HEK293 (cell line): Measurements from ENCODE around the gene RNF13.

Experiments used
- CTCF ChIA-PET: fragments of 350-600 bp; formaldehyde crosslinking; extraction: SDS; loops from one replicate; lab custom pipeline; 2021; ENCODE audit warnings: antibody characterized with exemption; lab: Yijun Ruan, JAX
- POLR2A ChIA-PET: fragments of 300-600 bp; formaldehyde crosslinking; extraction: SDS; loops from one replicate; lab custom pipeline; 2020; ENCODE audit warnings: antibody characterized with exemption, inconsistent platforms; lab: Yijun Ruan, JAX
- H3K27ac ChIP-seq: fragments of 200-500 bp; sonication (Bioruptor generic); 2 replicates; pipeline ENCODE4 v1.5.1; 2014; ENCODE audit warnings: low read depth, low read length, control low read depth, inconsistent platforms; ENCODE audit errors: extremely low read depth
- H3K36me3 ChIP-seq, 2 experiments: fragments of 200-500 bp in 1 of 2; sonication (Bioruptor generic) in 1 of 2; 1 replicate in 1 of 2; 2 replicates in 1 of 2; pipeline ENCODE4 v1.5.1; 2014 to 2017; ENCODE audit warnings: inconsistent platforms in 2 of 2, low read length in 2 of 2; ENCODE audit not compliant: control insufficient read depth in 2 of 2, insufficient read depth in 1 of 2
- H3K4me1 ChIP-seq: fragments of 200-500 bp; sonication (Bioruptor generic); 2 replicates; pipeline ENCODE4 v1.5.1; 2014; ENCODE audit warnings: mild to moderate bottlenecking, low read length, inconsistent platforms; ENCODE audit not compliant: control insufficient read depth, insufficient read depth
- H3K4me3 ChIP-seq: 2 replicates; pipeline ENCODE4 v1.5.1; 2011; ENCODE audit warnings: low read depth, mild to moderate bottlenecking, control low read depth, low read length, moderate library complexity
- H3K9me3 ChIP-seq: fragments of 200-500 bp; sonication (Bioruptor generic); 2 replicates; pipeline ENCODE4 v1.5.1; 2014; ENCODE audit warnings: low read depth, low read length, inconsistent platforms; ENCODE audit not compliant: control insufficient read depth, insufficient read depth
- BCL11A ChIP-seq: fragments of 450-650 bp; formaldehyde crosslinking; IDR thresholded peaks from 2 replicates; pipeline ENCODE4 v1.5.1; 2016; ENCODE audit warnings: low read depth, missing biosample characterization, missing genetic modification characterization
- BCL11B ChIP-seq: fragments of 450-650 bp; formaldehyde crosslinking; IDR thresholded peaks from 2 replicates; pipeline ENCODE4 v1.5.1; 2016; ENCODE audit warnings: low read depth, missing biosample characterization, missing genetic modification characterization
- HIC1 ChIP-seq: fragments of 450-650 bp; formaldehyde crosslinking; IDR thresholded peaks from 2 replicates; pipeline ENCODE4 v1.5.1; 2016; ENCODE audit warnings: missing biosample characterization, missing genetic modification characterization
- KLF10 ChIP-seq: fragments of 450-650 bp; IDR thresholded peaks from 2 replicates; pipeline ENCODE4 v1.5.1; 2018; ENCODE audit warnings: missing biosample characterization, mild to moderate bottlenecking, missing genetic modification characterization
- ZBTB20 ChIP-seq: fragments of 450-650 bp; formaldehyde crosslinking; IDR thresholded peaks from 2 replicates; pipeline ENCODE4 v1.5.1; 2016; ENCODE audit warnings: missing biosample characterization, missing genetic modification characterization
- ZBTB8A ChIP-seq: fragments of 450-650 bp; formaldehyde crosslinking; IDR thresholded peaks from 2 replicates; pipeline ENCODE4 v1.5.1; 2016; ENCODE audit warnings: missing biosample characterization, missing genetic modification characterization
- ZNF10 ChIP-seq: fragments of 450-650 bp; formaldehyde crosslinking; IDR thresholded peaks from 2 replicates; pipeline ENCODE4 v1.5.1; 2017; ENCODE audit warnings: missing biosample characterization, missing genetic modification characterization
- ZNF138 ChIP-seq: fragments of 450-650 bp; formaldehyde crosslinking; IDR thresholded peaks from 2 replicates; pipeline ENCODE4 v1.5.1; 2016; ENCODE audit warnings: missing biosample characterization, missing genetic modification characterization, borderline replicate concordance
- ZNF157 ChIP-seq: fragments of 450-650 bp; formaldehyde crosslinking; IDR thresholded peaks from 2 replicates; pipeline ENCODE4 v1.5.1; 2016; ENCODE audit warnings: missing biosample characterization, missing genetic modification characterization
- ZNF19 ChIP-seq: fragments of 450-650 bp; formaldehyde crosslinking; IDR thresholded peaks from 2 replicates; pipeline ENCODE4; 2016; ENCODE audit warnings: missing biosample characterization, missing genetic modification characterization, low read depth
- ZNF311 ChIP-seq: fragments of 450-650 bp; formaldehyde crosslinking; IDR thresholded peaks from 2 replicates; pipeline ENCODE4 v1.5.1; 2017; ENCODE audit warnings: missing biosample characterization, missing genetic modification characterization, borderline replicate concordance
- ZNF449 ChIP-seq: fragments of 450-650 bp; formaldehyde crosslinking; IDR thresholded peaks from 2 replicates; pipeline ENCODE4 v1.5.1; 2017; ENCODE audit warnings: missing biosample characterization, mild to moderate bottlenecking, missing genetic modification characterization, moderate library complexity
- ZNF513 ChIP-seq: fragments of 450-650 bp; IDR thresholded peaks from 2 replicates; pipeline ENCODE4 v1.5.1; 2018; ENCODE audit warnings: missing biosample characterization, missing genetic modification characterization
- ZNF530 ChIP-seq: fragments of 450-650 bp; formaldehyde crosslinking; IDR thresholded peaks from 2 replicates; pipeline ENCODE4 v1.5.1; 2016; ENCODE audit warnings: low read depth, missing biosample characterization, missing genetic modification characterization
- ZNF621 ChIP-seq: fragments of 450-650 bp; formaldehyde crosslinking; IDR thresholded peaks from 2 replicates; pipeline ENCODE4 v1.5.1; 2017; ENCODE audit warnings: missing biosample characterization, missing genetic modification characterization
- ZNF629 ChIP-seq: fragments of 450-650 bp; formaldehyde crosslinking; IDR thresholded peaks from 2 replicates; pipeline ENCODE4 v1.5.1; 2017; ENCODE audit warnings: missing biosample characterization, missing genetic modification characterization
- ZNF658 ChIP-seq: fragments of 450-650 bp; formaldehyde crosslinking; IDR thresholded peaks from 2 replicates; pipeline ENCODE4; 2016; ENCODE audit warnings: missing biosample characterization, missing genetic modification characterization
- ZNF792 ChIP-seq: fragments of 450-650 bp; formaldehyde crosslinking; IDR thresholded peaks from 2 replicates; pipeline ENCODE4 v1.5.1; 2016; ENCODE audit warnings: missing biosample characterization, missing genetic modification characterization
- ZSCAN30 ChIP-seq: fragments of 450-650 bp; IDR thresholded peaks from 2 replicates; pipeline ENCODE4 v1.5.1; 2018; ENCODE audit warnings: missing biosample characterization, mild to moderate bottlenecking, missing genetic modification characterization, moderate library complexity

The RNF13 gene

GRCh38 chr3:149777414-149778214, 35.4 kb upstream of the RNF13 start:
- CTCF ChIA-PET: interaction anchor here (0.7 to 1.5 kb wide), 2 partner anchors 12 to 36 kb away, joined by 3 to 5 read pairs; no protein-coding TSS in a partner anchor
- TF ChIP-seq BCL11A (no peak), ZNF621 (tag by site-specific recombination) (no peak)

GRCh38 chr3:149781211-149781610, 31.8 kb upstream of the RNF13 start:
- Histone ChIP-seq H3K27ac (no peak overlapping the region), H3K36me3 (no peaks in the 10 kb centered on the region), H3K4me1 (no peaks in the 10 kb centered on the region), H3K9me3 (no peaks in the 10 kb centered on the region), H3K4me3 (no peak overlapping the region)
- POLR2A ChIA-PET: no interaction called here
- CTCF ChIA-PET: interaction anchor here (1.7 kb wide), 1 partner anchor 10 kb away, joined by 23 read pairs; no protein-coding TSS in a partner anchor
- TF ChIP-seq ZBTB20 (tag by site-specific recombination): no peak
- no peak for TF ChIP-seq ZNF792 (tag by site-specific recombination)

More at GRCh38 chr3:149777414-149778214, 35.4 kb upstream of the RNF13 start:
- Histone ChIP-seq H3K36me3 (no peaks in the 10 kb centered on the region), H3K9me3 (no peaks in the 10 kb centered on the region), H3K27ac (no peak overlapping the region), H3K4me1 (no peaks in the 10 kb centered on the region), H3K4me3 (no peak overlapping the region)
- POLR2A ChIA-PET: interaction anchor here (2.0 kb wide), 1 partner anchor 31 kb away, joined by 4 read pairs; no protein-coding TSS in a partner anchor

GRCh38 chr3:149781741-149782140, 31.3 kb upstream of the RNF13 start:
- Histone ChIP-seq H3K36me3 (no peaks in the 10 kb centered on the region), H3K27ac (no peak overlapping the region), H3K9me3 (no peaks in the 10 kb centered on the region), H3K4me3 (no peak overlapping the region), H3K4me1 (no peaks in the 10 kb centered on the region)
- POLR2A ChIA-PET: no interaction called here
- CTCF ChIA-PET: interaction anchor here (0.6 to 1.7 kb wide), 4 partner anchors 10 to 146 kb away, joined by 3 to 23 read pairs (median 5); no protein-coding TSS in a partner anchor
- no peak for TF ChIP-seq ZNF530
- TF ChIP-seq ZNF19 (tag by site-specific recombination): no peak
- no peak for TF ChIP-seq HIC1 (tag by site-specific recombination)
- TF ChIP-seq ZNF10: no peak
- no peak for TF ChIP-seq ZNF658 (tag by site-specific recombination)
- no peak for TF ChIP-seq ZNF311 (tag by site-specific recombination)
- no peak for TF ChIP-seq BCL11B (tag by site-specific recombination)
- TF ChIP-seq ZNF513 (tag by site-specific recombination): no peak

GRCh38 chr3:149783576-149783975, 29.4 kb upstream of the RNF13 start:
- no peak overlapping the region for H3K27ac ChIP-seq
- no peak overlapping the region for H3K4me3 ChIP-seq
- no peaks in the 10 kb centered on the region for H3K4me1 ChIP-seq
- ChIA-PET CTCF (interaction anchor here (1.3 to 1.5 kb wide), 3 partner anchors 12 to 26 kb away, joined by 3 to 8 read pairs (median 5); no protein-coding TSS in a partner anchor), POLR2A (no interaction called here)
- no peaks in the 10 kb centered on the region for H3K9me3 ChIP-seq
- H3K36me3 ChIP-seq: no peaks in the 10 kb centered on the region
- TF ChIP-seq ZNF138 (tag by site-specific recombination) (no peak), ZNF629 (tag by site-specific recombination) (no peak), KLF10 (tag by site-specific recombination) (no peak), ZNF157 (no peak), ZSCAN30 (tag by site-specific recombination) (no peak), ZBTB8A (tag by site-specific recombination) (no peak), ZNF449 (tag by site-specific recombination) (no peak)
